ENCODE results near the gene PPP1R1A. TPM values are rescaled to one million over a fixed set of nuclear protein-coding genes. Genes with fewer than 3 reads are reported as not detected.
A peak's percentile ranks its signal among the peaks of the same experiment; 100 is the strongest.

Gene PPP1R1A
- total RNA-seq, 2 donors from 2014 or later = 5.2 TPM; not detected in 1

- peak overlapping the region in 1 of 2 donors; percentile 34 for H3K9ac ChIP-seq (ENCODE audit: low read depth in 2 of 2, low read length in 2 of 2)
- TF ChIP-seq, protein P1, sequence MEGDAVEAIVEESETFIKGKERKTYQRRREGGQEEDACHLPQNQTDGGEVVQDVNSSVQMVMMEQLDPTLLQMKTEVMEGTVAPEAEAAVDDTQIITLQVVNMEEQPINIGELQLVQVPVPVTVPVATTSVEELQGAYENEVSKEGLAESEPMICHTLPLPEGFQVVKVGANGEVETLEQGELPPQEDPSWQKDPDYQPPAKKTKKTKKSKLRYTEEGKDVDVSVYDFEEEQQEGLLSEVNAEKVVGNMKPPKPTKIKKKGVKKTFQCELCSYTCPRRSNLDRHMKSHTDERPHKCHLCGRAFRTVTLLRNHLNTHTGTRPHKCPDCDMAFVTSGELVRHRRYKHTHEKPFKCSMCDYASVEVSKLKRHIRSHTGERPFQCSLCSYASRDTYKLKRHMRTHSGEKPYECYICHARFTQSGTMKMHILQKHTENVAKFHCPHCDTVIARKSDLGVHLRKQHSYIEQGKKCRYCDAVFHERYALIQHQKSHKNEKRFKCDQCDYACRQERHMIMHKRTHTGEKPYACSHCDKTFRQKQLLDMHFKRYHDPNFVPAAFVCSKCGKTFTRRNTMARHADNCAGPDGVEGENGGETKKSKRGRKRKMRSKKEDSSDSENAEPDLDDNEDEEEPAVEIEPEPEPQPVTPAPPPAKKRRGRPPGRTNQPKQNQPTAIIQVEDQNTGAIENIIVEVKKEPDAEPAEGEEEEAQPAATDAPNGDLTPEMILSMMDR (IDR thresholded peaks at IDR 0.05) = no peak
- H3K27me3 ChIP-seq = no peaks in the 10 kb centered on the region
- no peaks in the 10 kb centered on the region for H3K9me3 ChIP-seq
- no peak overlapping the region for H3K4me3 ChIP-seq
- no peaks in the 10 kb centered on the region for H3K4me1 ChIP-seq
- intact Hi-C loops (cut with DNase I) = no loop called here
- peak overlapping the region; percentile 56 for H3K27ac ChIP-seq
- peak; percentile 20 for DNase-seq
- no peaks in the 10 kb centered on the region for H3K36me3 ChIP-seq
These were observed 27.3 kb downstream of the PPP1R1A start for GRCh38 chr12:54561164-54561563.

DNA sequence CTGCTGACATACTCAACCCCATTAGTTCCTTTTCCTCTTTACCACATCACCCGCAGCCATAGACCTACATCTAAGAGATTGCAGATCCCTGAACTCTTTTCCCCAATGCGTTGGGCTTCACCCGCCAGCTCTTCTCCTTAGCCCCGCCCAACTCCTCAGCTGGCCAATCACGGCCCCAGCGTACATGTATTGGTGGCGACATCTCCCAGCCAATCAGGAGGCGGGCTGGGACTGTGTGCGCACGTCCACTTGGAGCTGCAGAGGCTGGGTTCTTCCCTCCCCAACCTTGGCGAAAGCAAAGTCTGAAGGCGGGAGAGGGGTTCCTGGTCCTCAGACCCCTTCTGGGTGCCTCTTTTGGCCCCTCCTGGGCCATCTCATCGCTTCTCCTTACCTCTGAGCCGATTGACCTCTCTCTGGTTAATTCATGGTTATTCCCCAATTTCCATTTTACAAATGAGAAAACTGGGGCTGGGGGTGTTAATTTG lies 28.0 kb downstream of the PPP1R1A start:
- TF ChIP-seq, protein P1 (IDR thresholded peaks at IDR 0.05) = no peak
- no peaks in the 10 kb centered on the region for H3K9me3 ChIP-seq
- H3K4me1 ChIP-seq = no peaks in the 10 kb centered on the region
- intact Hi-C loops (cut with DNase I) = no loop called here
- no peaks in the 10 kb centered on the region for H3K27me3 ChIP-seq
- H3K36me3 ChIP-seq = no peaks in the 10 kb centered on the region
- H3K27ac ChIP-seq = peak overlapping the region; percentile 56
- peak; percentile 84 for DNase-seq
- H3K4me3 ChIP-seq = peak overlapping the region; percentile 19
- peak overlapping the region in 1 of 2 donors; percentile 72 for H3K9ac ChIP-seq (ENCODE audit: low read depth in 2 of 2, low read length in 2 of 2)

DNA sequence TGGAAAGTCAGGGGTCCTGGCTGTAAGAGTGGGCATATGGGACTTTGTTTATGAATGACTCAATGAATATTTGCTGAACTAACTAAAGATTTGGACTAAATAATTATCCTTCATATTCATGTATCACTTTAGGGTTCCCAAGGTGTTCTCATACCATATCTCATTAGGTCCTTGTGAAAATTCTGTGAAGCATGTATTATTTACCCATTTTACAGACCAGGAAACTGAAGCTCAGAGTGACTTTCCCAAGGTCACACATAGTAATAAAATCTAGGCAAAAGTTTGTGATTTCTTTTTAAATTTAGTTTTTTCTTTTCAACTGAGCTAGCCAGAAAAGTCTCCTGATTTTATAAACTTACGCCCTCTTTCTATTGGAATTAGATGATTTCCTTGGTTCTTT lies 29.7 kb downstream of the PPP1R1A start:
- Histone ChIP-seq H3K4me3 (no peak overlapping the region), H3K27ac (no peak overlapping the region), H3K4me1 (no peaks in the 10 kb centered on the region), H3K9ac (ENCODE audit: low read depth in 2 of 2, low read length in 2 of 2) (no peak overlapping the region), H3K36me3 (no peaks in the 10 kb centered on the region), H3K27me3 (no peaks in the 10 kb centered on the region), H3K9me3 (no peaks in the 10 kb centered on the region)
- no peak for DNase-seq
- TF ChIP-seq, protein P1 (IDR thresholded peaks at IDR 0.05) = no peak
- intact Hi-C loops (cut with DNase I) = no loop called here

GRCh38 chr12:54558311-54558710 lies 30.1 kb downstream of the PPP1R1A start:
- DNase-seq = no peak
- no peaks in the 10 kb centered on the region for H3K36me3 ChIP-seq
- no peak overlapping the region for H3K9ac ChIP-seq (ENCODE audit: low read depth in 2 of 2, low read length in 2 of 2)
- H3K9me3 ChIP-seq = no peaks in the 10 kb centered on the region
- H3K27ac ChIP-seq = no peak overlapping the region
- no peaks in the 10 kb centered on the region for H3K27me3 ChIP-seq
- TF ChIP-seq, protein P1 (IDR thresholded peaks at IDR 0.05) = no peak
- H3K4me3 ChIP-seq = no peak overlapping the region
- intact Hi-C loops (cut with DNase I) = no loop called here
- H3K4me1 ChIP-seq = no peaks in the 10 kb centered on the region

- intact Hi-C loops (cut with DNase I) = no loop called here
- no peaks in the 10 kb centered on the region for H3K9me3 ChIP-seq
- no peak overlapping the region for H3K9ac ChIP-seq (ENCODE audit: low read depth in 2 of 2, low read length in 2 of 2)
- H3K27ac ChIP-seq = no peak overlapping the region
- no peaks in the 10 kb centered on the region for H3K36me3 ChIP-seq
- H3K4me1 ChIP-seq = no peaks in the 10 kb centered on the region
- no peak for DNase-seq
- TF ChIP-seq, protein P1 (IDR thresholded peaks at IDR 0.05) = no peak
- H3K4me3 ChIP-seq = no peak overlapping the region
- H3K27me3 ChIP-seq = no peaks in the 10 kb centered on the region
These were observed 32.7 kb downstream of the PPP1R1A start for GRCh38 chr12:54555670-54556257.
